HG02798 (cell line): ENCODE measurements around the gene OR7E24.
"Not testable (repeated sequence)": the region's sequence is repeated elsewhere in the genome, so short reads cannot be mapped to it uniquely, and the experiment has no call there.

ENCODE experiments used
- ATAC-seq: cut with Tn5 transposase; IDR thresholded peaks from one replicate; pipeline ENCODE4 v1.9.1; 2021; ENCODE audit warnings: mild to moderate bottlenecking; ENCODE audit not compliant: unreplicated experiment, poor library complexity

The OR7E24 gene

GRCh38 chr19:9250630-9251029 is at the start of gene OR7E24:
OR7E24 (plus strand) TSS chr19:9250930; CDS start chr19:9251044, 114 bp downstream.
- no peak for ATAC-seq

DNA sequence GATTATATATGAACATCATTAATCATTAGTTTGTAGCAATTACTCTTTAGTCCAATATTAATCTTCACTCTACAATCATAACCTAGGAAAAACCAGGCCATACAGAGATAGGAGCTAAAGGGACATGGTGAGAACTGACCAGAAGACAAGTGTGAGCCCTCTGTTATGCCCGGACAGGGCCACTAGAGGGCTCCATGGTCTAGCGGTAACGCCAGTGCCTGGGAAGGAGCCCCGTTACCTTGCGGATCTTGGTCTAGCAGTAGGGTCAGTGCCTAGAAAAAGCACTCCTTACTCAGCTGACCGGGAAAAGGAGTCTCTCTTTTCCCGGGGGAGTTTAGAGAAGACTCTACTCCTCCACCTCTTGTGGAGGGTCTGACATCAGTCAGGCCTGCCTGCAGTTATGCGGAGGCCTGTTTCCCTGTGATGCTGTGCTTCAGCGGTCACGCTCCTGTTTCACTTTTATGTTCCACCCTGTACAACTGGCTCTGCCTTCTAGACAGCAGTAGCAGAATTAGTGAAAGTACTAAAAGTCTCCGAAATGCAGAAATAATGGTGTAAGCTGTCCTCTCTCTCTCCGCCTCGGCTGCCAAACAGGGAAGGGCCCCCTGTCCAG is 45.1 kb upstream of the OR7E24 start:
- ATAC-seq = no peak

DNA sequence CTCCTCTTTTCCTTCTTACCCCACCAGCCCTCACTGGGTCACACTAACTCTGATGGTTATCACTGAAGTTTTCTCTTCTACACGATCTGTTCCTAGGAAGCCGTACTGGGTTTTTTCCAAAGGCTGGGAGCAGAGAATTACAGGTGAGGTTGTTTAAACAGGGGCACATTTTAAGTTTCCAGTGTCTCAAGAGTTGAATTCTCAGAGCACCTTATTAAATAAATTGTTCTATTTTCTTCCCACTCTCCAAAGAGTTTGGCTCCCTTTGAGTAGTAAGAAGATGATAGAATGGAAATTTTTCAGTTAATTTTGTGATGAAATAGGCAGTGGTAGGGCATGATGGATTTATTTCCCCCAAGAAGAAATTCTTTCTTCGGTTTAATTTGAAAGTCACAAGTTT is 31.2 kb upstream of the OR7E24 start, which contains the start of gene OR7D4:
Gene OR7D4 (minus strand): TSS at position 101 of the 400 bp plus-strand sequence. CDS start 4,752 bp downstream, outside the sequence.
- ATAC-seq = no peak

- no peak for ATAC-seq
These were observed 506 bp downstream of the OR7E24 start for GRCh38 chr19:9251236-9251635.

DNA sequence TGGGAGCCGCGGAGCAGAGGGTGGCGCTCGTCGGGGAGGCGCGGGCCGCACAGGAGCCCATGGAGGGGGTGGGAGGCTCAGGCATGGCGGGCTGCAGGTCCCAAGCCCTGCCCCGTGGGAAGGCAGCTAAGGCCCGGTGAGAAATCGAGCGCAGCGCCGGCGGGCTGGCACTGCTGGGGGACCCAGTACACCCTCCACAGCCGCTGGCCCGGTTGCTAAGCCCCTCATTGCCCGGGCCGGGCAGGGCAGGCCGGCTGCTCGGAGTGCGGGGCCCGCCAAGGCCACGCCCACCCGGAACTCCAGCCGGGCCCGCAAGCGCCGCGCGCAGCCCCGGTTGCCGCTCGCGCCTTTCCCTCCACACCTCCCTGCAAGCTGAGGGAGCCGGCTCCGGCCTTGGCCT is 32.8 kb downstream of the OR7E24 start:
- ATAC-seq = not testable (repeated sequence)

DNA sequence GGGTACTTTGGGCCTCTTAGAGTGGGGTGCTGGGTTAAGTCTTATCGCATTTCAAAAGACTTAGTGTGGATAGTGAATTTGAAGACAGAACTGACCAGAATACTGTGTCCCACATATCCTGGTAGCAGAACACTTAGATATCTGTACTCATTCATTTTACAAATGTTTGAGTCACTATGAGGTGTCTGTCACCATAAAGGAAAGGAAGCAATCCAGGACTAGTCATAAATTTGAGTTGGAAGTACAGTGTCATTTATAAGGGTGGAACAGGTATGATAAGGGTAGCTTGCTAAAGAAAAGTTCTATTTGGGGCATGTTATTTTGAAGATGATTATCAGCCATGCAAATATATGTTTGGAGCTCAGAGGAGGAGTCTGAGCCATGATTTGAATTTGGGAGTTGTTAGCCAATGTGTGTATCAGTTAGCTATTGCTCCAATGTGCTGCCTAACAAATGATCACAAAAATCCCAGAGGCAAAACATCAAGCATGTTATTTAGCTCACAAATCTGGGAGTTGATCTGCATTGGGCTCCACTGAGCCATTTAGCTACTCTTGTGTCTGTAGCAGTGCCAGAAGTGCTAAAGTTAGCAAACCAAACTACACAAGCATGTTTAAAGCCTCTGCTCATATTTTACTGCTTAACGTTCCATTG is 38.6 kb downstream of the OR7E24 start:
- ATAC-seq = no peak

DNA sequence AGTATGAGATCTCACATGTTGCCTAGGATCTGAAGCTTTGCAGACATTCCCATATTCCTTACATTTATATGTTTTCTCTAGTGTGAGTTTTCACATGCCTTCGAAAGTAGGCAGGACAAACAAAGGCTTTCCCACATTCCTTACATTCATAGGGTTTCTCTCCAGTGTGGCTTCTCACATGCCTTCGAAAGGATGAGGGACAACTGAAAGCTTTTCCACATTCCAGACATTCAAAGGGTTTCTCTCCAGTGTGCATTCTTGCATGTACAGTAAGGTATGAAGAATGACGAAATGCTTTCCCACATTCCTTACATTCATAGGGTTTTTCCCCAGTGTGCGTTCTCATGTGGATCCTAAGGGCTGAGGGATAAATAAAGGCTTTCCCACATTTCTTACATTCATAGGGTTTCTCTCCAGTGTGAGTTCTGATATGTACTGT is 44.7 kb downstream of the OR7E24 start:
- no peak for ATAC-seq

GRCh38 chr19:9296336-9296735 is 45.6 kb downstream of the OR7E24 start:
- no peak for ATAC-seq
